NCI-H2081 treated with DMSO at 0.1 percent for 48 hours (cell line): ENCODE measurements around the gene ACMSD.
"Not testable (repeated sequence)": the region's sequence is repeated elsewhere in the genome, so short reads cannot be mapped to it uniquely, and the experiment has no call there.

Source experiments
- DNase-seq: peaks from one replicate; lab custom pipeline; 2025; lab: John Stamatoyannopoulos, UW

ACMSD gene

GRCh38 chr2:134907441-134908116, 69.2 kb downstream of the ACMSD start:
- DNase-seq: not testable (repeated sequence)

GRCh38 chr2:134910763-134911399, 72.5 kb downstream of the ACMSD start:
- DNase-seq: no peak

- DNase-seq: no peak
Observed at GRCh38 chr2:134911400-134911785, 73.0 kb downstream of the ACMSD start.

GRCh38 chr2:134912361-134912760, 73.9 kb downstream of the ACMSD start:
- DNase-seq: no peak

- DNase-seq: no peak
Observed at GRCh38 chr2:134917360-134917865, 79.0 kb downstream of the ACMSD start.

- peak; percentile 94 for DNase-seq
Observed at GRCh38 chr2:134917888-134918525, 79.6 kb downstream of the ACMSD start.

GRCh38 chr2:134918526-134919340, 80.3 kb downstream of the ACMSD start, which contains the start of gene CCNT2:
Gene CCNT2, plus strand, starts transcription at chr2:134918822. Its CDS starts 33 bp downstream, at chr2:134918855.
- DNase-seq: peak; percentile 94

- DNase-seq: no peak
Observed at GRCh38 chr2:134919341-134920210, 81.2 kb downstream of the ACMSD start.

- no peak for DNase-seq
Observed at GRCh38 chr2:134924912-134925311, 86.5 kb downstream of the ACMSD start.

GRCh38 chr2:134926231-134926931, 88.0 kb downstream of the ACMSD start:
- DNase-seq: no peak

GRCh38 chr2:134927195-134927594, 88.8 kb downstream of the ACMSD start:
- DNase-seq: no peak

GRCh38 chr2:134932864-134933526, 94.6 kb downstream of the ACMSD start:
- no peak for DNase-seq

- no peak for DNase-seq
Observed at GRCh38 chr2:134933732-134934131, 95.3 kb downstream of the ACMSD start.

- no peak for DNase-seq
Observed at GRCh38 chr2:134934150-134934549, 95.7 kb downstream of the ACMSD start.

GRCh38 chr2:134934641-134935040, 96.2 kb downstream of the ACMSD start:
- no peak for DNase-seq

GRCh38 chr2:134936691-134937090, 98.3 kb downstream of the ACMSD start:
- DNase-seq: no peak

GRCh38 chr2:134943540-134943939, 105.1 kb downstream of the ACMSD start:
- DNase-seq: no peak

- no peak for DNase-seq
Observed at GRCh38 chr2:134944975-134945374, 106.6 kb downstream of the ACMSD start.

- no peak for DNase-seq
Observed at GRCh38 chr2:134946073-134946472, 107.7 kb downstream of the ACMSD start.
